Stimulated activated naive B cell treated with anti-CD40 and anti-IgM and Interleukin-4, amounts not matched to agents 10 μg/mL and 1 μg/mL and 100 μg/mL, for 72 hours (primary cell): Measurements from ENCODE around the gene TVP23B.
"Not testable (repeated sequence)": the region's sequence is repeated elsewhere in the genome, so short reads cannot be mapped to it uniquely, and the experiment has no call there.

Source experiments
- ATAC-seq, 2 donors: fragments of 150-1000 bp; cut with Tn5 transposase; replicated peaks; 2 replicates each; pipeline ENCODE4 v1.10.0; 2021; ENCODE audit warnings: moderate library complexity in 1 of 2
- DNase-seq: peaks from one replicate; pipeline ENCODE4 v3.0.0; 2021
- H3K27ac Mint-ChIP-seq: one replicate; pipeline ENCODE4 v1.8.0; 2022; ENCODE audit warnings: mild to moderate bottlenecking, mixed read lengths
- H3K27me3 Mint-ChIP-seq, 2 donors: one replicate each; pipeline ENCODE4 v1.8.0; 2022; ENCODE audit warnings: mixed read lengths in 2 of 2
- H3K36me3 Mint-ChIP-seq, 2 donors: one replicate each; pipeline ENCODE4 v1.8.0; 2022; ENCODE audit warnings: mixed read lengths in 2 of 2, mild to moderate bottlenecking in 1 of 2
- H3K4me1 Mint-ChIP-seq, 2 donors: one replicate each; pipeline ENCODE4 v1.8.0; 2022; ENCODE audit warnings: mixed read lengths in 2 of 2, mild to moderate bottlenecking in 1 of 2
- H3K4me3 Mint-ChIP-seq, 2 donors: one replicate each; pipeline ENCODE4 v1.8.0; 2022; ENCODE audit warnings: mild to moderate bottlenecking in 2 of 2, mixed read lengths in 2 of 2, moderate library complexity in 1 of 2
- H3K9me3 Mint-ChIP-seq, 2 donors: one replicate each; pipeline ENCODE4 v1.8.0; 2022; ENCODE audit warnings: mixed read lengths in 2 of 2, mild to moderate bottlenecking in 1 of 2

Gene TVP23B

DNA sequence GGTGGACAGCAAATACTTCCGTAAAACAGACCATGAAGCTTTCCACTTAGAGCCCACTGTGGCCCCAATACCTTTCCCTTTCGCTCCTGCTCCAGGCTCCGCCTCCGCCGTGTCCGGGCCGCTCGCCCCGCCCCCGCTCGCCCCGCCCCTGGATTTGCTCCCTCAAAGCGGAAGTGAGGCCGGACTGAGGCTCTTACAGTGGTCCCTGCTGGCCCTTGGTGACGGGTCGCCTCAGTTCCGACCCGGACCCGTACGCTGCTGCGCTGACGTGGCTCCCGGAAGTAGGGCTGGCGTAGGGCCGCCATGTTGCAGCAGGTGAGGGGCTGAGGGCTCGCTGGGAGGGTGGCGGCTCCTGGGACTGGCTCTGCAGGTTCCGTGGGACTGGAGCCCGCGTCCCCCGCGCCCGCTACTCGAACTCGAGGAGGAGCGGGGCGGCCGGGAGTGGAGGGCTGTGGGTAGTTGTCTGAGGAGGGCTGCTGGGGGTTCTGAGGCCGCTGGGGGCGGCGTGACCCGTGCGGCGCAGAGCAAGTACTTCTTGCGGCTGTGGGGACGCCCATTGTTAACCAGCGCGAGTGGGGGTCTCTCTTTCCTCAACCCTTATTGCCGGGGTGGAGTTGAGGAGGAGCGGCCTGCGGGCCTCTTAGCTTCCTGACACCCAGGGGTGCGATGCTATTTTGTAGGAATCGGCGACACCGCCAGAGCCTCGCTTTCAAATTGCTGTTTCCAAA is at the start of gene TVP23B:
Gene TVP23B, plus strand, starts transcription at position 193 of the 728 bp plus-strand sequence. Its CDS starts 111 bp downstream, at position 304.
- DNase-seq (peak; percentile 95), ATAC-seq (peak; percentile 99 to 100)
- H3K9me3 Mint-ChIP-seq, H3K27me3 Mint-ChIP-seq: not testable (repeated sequence)
- Mint-ChIP-seq H3K36me3 (peaks cover 13 to 21% of the 10 kb centered on the region in 2 donors), H3K27ac (peak within 1 kb of the TSS; percentile 99), H3K4me1 (peaks cover 13 to 17% of the 10 kb centered on the region in 2 donors), H3K4me3 (peak within 1 kb of the TSS; percentile 90 to 94)

DNA sequence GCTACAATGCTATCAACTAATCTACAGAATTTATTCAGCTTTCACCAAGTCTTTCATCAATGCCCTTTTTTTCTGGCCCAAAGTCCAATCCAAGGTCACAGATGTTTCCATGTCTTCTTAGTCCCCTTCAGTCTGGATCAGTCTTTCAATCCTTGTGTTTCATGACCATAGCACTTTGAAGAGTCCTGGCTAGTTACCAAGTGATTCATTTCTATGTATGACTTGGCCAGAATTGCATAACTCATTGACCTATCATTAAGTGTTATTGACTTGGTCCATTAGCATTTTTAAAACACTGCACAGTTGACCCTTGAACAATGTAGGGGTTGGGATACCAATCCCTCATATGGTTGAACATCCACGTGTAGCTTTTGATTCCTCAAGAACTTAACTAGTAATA is 48.5 kb upstream of the TVP23B start:
- not testable (repeated sequence) for H3K4me1 Mint-ChIP-seq, H3K27me3 Mint-ChIP-seq, DNase-seq, H3K27ac Mint-ChIP-seq, H3K4me3 Mint-ChIP-seq, ATAC-seq, H3K9me3 Mint-ChIP-seq
- peaks cover 10 to 15% of the 10 kb centered on the region in 2 donors for H3K36me3 Mint-ChIP-seq

DNA sequence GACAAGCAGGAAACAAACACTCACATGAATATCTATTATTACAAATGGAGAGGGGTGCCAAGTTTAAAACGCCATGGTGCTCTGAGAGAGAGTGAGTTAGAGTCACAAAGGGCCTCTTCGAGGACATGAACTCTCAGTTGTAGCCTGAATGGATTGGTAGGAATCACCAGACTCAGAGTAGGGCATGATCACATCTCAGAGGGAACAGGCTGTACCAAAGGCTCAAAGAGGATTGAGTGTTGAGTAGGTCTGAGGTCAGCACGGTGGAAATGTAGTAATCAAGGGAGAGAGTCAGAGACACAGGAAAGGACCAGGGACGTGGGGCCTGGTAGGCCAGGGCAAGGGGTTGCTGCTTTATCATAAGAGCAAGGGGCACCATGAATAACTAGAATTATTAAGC is 47.6 kb upstream of the TVP23B start:
- H3K36me3 Mint-ChIP-seq: peaks cover 7 to 13% of the 10 kb centered on the region in 2 donors
- not testable (repeated sequence) for H3K27me3 Mint-ChIP-seq, H3K9me3 Mint-ChIP-seq, H3K4me3 Mint-ChIP-seq, ATAC-seq, H3K4me1 Mint-ChIP-seq, H3K27ac Mint-ChIP-seq, DNase-seq

DNA sequence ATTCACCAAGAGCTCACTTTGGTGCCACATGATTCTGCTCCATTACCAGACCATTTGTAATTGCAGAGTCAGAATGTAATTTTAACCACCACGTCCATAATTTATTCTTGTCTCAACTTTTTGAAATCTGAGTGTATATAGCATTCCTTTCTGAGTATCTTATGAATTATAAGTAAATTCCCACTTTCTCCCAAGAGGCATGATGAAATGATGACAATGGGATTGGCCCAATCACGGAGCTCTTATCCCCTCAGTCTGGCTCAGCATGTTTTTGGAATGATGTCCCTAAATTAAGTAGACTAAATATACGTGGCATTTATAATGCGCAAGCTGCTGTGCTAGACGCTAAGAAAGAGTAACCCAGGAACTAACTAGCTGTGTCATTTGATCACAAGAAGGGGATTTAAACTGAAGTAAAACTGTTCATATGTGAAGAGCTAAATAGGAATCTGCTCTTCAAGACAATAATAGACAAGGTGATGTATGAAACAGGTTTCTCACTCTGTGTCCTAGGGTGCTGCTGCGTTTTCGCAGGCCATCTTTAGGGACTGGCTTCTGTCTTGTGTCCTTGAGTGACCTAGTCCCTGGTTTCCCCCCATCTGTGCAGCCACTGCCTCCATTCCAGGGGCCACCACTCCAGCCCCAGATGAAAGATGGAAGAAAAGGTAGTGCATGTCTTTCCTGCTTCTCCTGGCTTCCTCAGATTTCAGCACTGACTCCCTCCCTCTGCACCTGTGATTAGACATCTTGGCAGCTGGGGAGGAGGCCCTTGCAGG is 41.2 kb upstream of the TVP23B start:
- not testable (repeated sequence) for DNase-seq, H3K27me3 Mint-ChIP-seq, H3K27ac Mint-ChIP-seq, H3K4me1 Mint-ChIP-seq, ATAC-seq, H3K9me3 Mint-ChIP-seq, H3K4me3 Mint-ChIP-seq, H3K36me3 Mint-ChIP-seq

DNA sequence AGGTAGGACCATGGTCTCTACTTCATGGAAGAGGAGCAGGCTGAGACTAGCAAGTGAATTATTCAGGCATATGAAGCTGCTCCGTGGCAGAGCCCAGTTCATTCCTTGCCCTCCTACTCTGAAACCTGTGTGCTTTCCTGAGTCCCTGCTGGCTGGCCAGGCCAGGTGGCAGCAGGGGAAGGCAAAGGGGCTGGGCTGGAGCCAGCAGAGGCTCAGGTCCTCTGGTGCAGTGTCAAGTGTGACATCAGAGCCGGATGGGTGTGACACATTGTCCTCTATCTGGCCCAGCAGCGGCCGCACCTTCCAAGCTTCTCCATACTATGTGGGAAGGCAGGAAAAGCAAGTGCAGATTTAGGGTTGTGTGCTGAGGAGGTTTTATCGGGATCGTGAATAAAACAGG is 39.8 kb upstream of the TVP23B start:
- H3K4me3 Mint-ChIP-seq, DNase-seq, H3K27ac Mint-ChIP-seq, H3K27me3 Mint-ChIP-seq, H3K4me1 Mint-ChIP-seq, H3K36me3 Mint-ChIP-seq, ATAC-seq, H3K9me3 Mint-ChIP-seq: not testable (repeated sequence)

DNA sequence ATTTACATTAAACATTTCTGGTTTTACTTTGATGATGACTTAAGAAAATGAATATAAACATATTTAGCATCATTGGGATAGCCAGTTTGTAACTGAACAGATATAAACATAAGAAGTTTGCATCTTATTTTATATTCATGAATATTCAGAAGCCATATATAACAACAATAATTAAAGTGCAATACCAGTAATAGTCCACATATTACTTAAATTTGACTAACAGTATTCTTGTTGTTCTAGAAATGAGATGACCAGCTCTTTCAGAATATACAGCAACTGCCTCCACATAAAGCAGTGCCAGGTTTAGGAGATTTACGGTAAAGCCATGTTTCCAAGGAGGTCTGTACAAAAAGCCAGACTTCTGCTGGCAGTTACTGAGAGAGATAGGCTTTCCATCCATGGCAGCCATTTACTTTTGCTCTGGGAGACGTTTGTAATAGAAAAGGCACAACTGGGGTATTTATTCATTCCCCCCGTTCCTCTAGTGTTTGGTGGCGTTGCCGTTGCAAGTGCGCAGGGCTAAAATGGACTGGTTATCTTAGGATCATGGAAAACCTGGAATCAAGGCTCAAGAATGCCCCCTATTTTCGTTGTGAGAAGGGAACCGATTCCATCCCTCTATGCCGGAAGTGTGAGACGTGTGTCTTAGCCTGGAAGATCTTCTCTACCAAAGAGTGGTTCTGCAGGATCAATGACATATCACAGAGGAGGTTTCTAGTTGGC is 37.1 kb upstream of the TVP23B start, which contains the start of gene FBXW10:
Gene FBXW10, plus strand, starts transcription at position 356 of the 723 bp plus-strand sequence. Its CDS starts 191 bp downstream, at position 547.
- not testable (repeated sequence) for H3K27ac Mint-ChIP-seq, H3K27me3 Mint-ChIP-seq, H3K4me3 Mint-ChIP-seq, H3K9me3 Mint-ChIP-seq, DNase-seq, H3K36me3 Mint-ChIP-seq, ATAC-seq, H3K4me1 Mint-ChIP-seq

DNA sequence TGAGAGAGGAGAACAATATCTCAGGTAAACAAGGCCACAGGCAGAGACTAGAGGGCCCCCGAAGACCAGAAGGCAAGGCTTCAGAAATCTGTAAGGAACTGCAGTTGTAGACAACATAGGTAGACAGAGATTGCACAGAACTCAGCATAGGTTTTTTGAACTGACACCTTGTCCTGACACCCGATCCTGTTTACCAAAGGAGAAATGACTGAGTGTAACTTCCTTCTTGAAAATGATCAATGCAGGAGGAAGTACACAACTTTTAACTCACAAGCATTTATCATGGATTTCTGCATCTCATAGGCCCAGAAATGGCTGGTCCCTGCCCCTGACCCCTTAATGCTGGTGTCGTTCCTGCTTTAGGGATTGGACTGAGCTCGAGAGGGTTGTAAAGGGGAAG is 36.3 kb upstream of the TVP23B start:
- not testable (repeated sequence) for H3K4me3 Mint-ChIP-seq, H3K4me1 Mint-ChIP-seq, ATAC-seq, H3K36me3 Mint-ChIP-seq, H3K27me3 Mint-ChIP-seq, DNase-seq, H3K27ac Mint-ChIP-seq, H3K9me3 Mint-ChIP-seq

DNA sequence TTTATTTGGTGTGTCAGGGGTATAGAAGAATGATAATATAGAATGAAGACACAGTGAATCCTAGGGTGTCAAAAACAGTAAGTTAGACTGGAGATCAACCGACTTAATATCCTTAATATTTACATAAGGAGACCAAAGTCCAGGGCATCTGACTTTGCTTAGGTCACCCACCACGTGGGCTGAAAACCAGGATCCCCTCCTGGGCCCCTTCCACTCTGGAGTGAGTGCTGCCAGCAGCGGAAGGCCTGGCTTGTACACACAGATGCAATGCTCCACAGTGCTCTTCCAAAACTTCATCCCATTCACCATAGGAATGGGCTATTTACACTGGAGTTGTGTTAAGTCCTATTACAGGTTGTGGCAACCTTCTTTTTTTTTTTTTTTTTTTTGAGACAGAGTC is 34.4 kb upstream of the TVP23B start:
- ATAC-seq, H3K4me3 Mint-ChIP-seq, H3K9me3 Mint-ChIP-seq, H3K27ac Mint-ChIP-seq, DNase-seq, H3K27me3 Mint-ChIP-seq, H3K36me3 Mint-ChIP-seq: not testable (repeated sequence)
- H3K4me1 Mint-ChIP-seq: peaks cover 1 to 10% of the 10 kb centered on the region in 2 donors

DNA sequence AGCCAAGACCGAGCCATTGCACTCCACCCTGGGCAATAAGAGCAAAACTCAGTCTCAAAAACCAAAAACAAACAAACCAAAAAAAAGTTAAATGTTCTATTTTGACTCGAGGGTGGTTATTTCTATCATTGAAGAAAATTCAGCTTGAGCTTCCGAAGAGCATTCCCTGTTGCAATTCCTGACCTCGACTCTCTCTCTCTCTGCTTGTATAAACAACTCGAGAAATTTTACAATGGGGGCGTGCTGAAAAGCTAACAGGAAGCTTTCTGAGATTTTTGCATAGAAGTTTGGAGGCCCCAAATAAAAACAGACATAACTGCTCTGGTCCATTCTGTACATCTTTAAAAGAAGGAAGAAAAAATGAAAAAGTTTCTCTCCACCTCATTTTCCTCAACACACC is 33.5 kb upstream of the TVP23B start:
- H3K4me1 Mint-ChIP-seq: peaks cover 1 to 11% of the 10 kb centered on the region in 2 donors
- H3K4me3 Mint-ChIP-seq, H3K27me3 Mint-ChIP-seq, DNase-seq, H3K9me3 Mint-ChIP-seq, ATAC-seq, H3K27ac Mint-ChIP-seq, H3K36me3 Mint-ChIP-seq: not testable (repeated sequence)

DNA sequence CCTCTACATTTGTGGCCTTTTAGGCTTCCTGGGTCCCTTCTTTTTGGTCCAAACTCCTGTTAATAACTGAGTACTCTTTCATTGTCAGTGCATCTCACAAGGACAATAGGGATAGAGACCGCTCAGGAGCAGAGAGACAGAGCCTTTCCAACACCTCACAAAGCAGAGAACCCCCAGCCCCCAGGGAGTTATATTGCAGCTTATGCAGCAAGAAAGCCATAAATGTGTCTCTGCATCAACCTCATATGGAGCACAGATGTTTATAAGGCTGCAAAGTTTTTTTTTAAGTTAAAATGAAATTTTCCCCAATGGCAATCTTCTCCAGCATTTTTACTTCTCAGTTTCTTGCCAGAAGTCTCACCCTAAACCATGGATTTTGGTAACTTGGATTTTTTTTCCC is 30.7 kb upstream of the TVP23B start:
- not testable (repeated sequence) for H3K27ac Mint-ChIP-seq, H3K9me3 Mint-ChIP-seq, DNase-seq, H3K36me3 Mint-ChIP-seq, ATAC-seq, H3K4me3 Mint-ChIP-seq
- peaks cover 0 to 11% of the 10 kb centered on the region in 2 donors for H3K27me3 Mint-ChIP-seq
- H3K4me1 Mint-ChIP-seq: peaks cover 1 to 11% of the 10 kb centered on the region in 2 donors

DNA sequence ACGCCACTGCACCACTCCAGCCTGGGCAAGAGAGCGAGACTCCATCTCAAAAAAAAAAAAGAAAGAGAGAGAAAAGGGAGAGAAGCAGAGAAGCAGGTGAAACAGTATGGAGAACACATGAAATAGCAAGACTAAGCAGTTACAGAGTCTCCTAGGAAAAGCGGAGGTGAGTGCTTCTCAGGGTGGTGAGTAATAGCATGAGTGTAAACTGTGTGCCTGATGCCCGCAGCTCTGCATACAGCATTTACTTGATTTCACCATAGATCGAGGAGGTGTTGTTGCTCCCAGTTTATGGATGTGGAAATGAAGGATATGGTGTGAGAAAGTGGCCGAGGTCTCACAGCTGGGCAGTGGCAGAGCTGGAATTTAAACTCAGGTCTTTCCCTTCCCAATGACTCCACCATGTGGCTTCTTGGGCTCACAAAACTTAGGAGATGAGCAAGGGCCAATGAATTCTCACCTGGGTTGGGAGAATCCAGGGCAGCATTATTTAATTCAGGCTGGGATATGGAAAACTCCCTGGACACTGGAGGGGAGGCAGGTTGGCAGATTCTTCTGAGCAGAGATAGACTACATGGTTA is 27.1 kb upstream of the TVP23B start:
- DNase-seq: not testable (repeated sequence)

DNA sequence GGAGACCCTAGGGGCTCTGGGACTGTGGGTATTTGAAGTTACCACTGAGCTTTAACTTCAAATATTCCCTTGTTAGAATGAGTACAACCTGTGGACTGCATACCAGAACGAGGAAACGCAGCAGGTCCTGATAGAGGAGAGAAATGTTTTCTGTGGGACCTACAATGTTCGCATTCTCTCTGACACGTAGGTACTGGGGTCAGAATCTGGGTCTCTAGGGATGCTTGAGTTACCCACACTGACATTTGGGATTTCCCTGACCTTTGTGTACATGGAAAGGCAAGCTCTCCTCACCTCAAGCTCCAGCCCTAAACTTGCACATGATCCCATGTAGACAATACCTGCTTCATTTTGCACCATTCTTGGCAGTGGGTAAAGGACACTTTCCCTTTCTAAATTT is 25.0 kb upstream of the TVP23B start:
- ATAC-seq (peak; percentile 60 to 78), DNase-seq (peak; percentile 8)
- not testable (repeated sequence) for H3K4me3 Mint-ChIP-seq, H3K4me1 Mint-ChIP-seq, H3K9me3 Mint-ChIP-seq, H3K27me3 Mint-ChIP-seq, H3K36me3 Mint-ChIP-seq, H3K27ac Mint-ChIP-seq

More for the DNA sequence above, 27.1 kb upstream of the TVP23B start:
- H3K4me1 Mint-ChIP-seq: peaks cover 1 to 11% of the 10 kb centered on the region in 2 donors
- not testable (repeated sequence) for H3K36me3 Mint-ChIP-seq, H3K9me3 Mint-ChIP-seq, H3K27me3 Mint-ChIP-seq, H3K4me3 Mint-ChIP-seq, ATAC-seq, H3K27ac Mint-ChIP-seq

DNA sequence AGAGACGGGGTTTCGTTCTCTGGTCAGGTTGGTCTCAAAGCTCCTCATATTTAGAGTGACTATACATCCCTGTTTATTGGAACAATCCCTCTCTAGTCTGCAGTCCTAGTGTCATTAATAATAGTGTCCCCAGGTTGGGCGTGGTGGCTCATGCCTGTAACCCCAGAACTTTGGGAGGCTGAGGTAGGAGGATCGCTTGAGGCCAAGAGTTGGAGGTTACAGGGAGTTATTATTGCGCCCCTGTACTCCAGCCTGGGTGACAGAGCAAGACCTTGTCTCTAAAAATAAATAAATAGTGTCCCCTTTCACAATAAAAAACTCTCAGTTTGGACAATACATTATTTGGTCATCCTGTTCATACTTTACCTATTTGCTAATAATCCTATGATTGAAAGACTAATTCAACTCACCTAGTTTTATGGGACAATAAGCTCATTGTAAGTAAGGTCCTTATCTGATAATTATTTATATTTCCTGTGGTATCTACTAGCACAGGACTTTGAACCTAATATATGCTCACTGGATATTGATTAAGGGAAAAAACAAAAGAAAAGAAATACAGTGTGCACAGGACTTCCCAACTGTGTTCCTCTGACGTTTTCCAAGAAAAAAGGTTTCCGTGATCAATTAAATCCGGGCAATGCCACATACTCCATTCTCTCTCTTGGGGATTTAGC is 23.5 kb upstream of the TVP23B start:
- H3K27me3 Mint-ChIP-seq, H3K27ac Mint-ChIP-seq, ATAC-seq, H3K4me1 Mint-ChIP-seq, DNase-seq, H3K4me3 Mint-ChIP-seq, H3K9me3 Mint-ChIP-seq, H3K36me3 Mint-ChIP-seq: not testable (repeated sequence)

DNA sequence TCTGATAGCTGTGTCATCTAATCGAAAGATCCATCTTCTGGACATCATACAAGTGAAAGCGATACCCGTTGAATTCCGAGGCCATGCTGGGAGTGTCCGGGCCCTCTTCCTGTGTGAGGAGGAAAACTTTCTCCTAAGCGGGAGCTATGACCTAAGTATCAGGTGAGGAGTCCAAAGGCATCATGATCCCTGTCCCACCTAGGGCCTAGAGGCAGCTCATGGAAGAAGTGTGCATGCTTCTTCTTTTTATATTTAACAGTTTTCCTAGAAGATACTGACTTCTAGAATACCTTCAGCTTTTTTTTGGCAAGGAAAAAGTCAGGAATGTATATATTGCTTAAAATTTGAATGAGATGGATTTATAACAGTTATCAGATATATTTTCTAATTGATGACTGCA is 22.6 kb upstream of the TVP23B start:
- not testable (repeated sequence) for ATAC-seq, H3K4me1 Mint-ChIP-seq, H3K9me3 Mint-ChIP-seq, H3K36me3 Mint-ChIP-seq, H3K27ac Mint-ChIP-seq, H3K27me3 Mint-ChIP-seq, H3K4me3 Mint-ChIP-seq, DNase-seq
